Stimulated activated CD4-positive, alpha-beta T cell treated with anti-CD3 and anti-CD28 coated beads, Interleukin-4, amount 100 ng/mL, for 24 hours (primary cell): ENCODE measurements around the gene ARIH2.

Experiments used
- DNase-seq: peaks from one replicate; pipeline ENCODE4 v3.0.0-alpha.2; 2020

The ARIH2 gene

DNA sequence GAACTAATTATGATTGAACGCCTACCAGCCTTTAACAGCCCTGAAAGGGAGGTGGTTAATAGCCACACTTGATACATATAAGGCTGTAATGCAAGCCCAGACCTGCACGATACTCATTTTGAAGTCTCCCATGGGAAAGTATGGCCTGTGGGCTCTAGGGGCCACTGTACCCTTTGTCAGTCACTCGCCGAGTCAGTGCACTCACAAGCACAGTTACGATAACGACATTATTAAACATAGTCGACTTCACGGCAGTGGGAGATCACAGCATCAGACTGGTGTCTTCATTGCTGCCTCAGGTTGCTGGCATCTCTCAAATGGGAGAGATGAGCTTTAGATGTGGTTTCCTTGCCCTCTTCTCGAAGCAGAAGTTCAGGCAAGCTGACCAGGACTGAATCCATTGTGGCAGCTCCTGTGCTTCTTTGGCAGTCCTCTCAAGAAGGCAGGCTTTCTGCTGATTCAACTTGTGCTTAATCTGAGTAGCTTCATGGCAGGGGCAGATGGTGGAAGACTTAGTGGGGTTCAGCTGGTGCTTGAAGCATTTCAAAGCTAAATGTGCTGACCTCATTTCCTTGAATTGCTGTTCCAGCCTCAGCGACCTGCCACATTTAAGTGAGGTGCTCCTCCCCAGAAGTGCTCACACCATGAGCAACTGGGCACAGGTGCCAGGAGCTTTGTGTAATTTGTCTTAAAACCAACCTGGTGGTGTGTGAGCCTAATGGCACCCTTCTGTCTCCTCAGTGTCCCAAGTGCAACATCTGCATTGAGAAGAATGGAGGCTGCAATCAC lies 55.6 kb downstream of the ARIH2 start:
- DNase-seq, result no peak

DNA sequence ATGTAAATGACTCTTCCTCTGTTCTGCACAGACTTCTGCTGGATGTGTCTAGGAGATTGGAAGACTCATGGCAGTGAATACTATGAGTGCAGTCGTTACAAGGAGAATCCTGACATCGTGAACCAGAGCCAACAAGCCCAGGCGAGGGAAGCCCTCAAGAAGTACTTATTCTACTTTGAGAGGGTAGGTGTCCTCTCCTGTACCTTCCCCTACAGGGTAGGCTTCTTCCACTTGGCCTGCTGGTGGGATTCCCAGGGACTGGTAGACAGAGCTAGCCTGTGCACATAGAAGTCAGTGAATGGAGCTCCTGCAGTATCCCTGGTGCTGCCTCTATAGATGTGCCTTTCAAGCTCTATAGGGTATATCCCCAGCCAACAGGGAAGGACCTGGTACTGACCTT lies 60.8 kb downstream of the ARIH2 start:
- no peak for DNase-seq

DNA sequence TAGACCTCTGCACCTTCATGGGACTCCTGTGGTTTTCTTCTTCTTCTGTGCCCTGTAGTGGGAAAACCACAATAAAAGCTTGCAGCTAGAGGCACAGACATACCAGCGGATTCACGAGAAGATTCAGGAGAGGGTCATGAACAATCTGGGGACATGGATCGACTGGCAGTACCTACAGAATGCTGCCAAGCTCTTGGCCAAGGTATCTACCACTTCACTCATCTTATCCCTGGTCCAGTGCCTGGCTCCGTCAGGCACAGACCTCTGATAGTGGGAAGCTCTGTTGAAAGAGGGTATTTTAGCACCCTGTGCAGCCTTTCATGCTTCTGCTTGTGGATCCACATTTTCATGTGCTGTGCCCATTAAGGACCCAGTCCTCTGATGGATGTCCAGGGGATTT lies 61.7 kb downstream of the ARIH2 start:
- DNase-seq, result no peak

DNA sequence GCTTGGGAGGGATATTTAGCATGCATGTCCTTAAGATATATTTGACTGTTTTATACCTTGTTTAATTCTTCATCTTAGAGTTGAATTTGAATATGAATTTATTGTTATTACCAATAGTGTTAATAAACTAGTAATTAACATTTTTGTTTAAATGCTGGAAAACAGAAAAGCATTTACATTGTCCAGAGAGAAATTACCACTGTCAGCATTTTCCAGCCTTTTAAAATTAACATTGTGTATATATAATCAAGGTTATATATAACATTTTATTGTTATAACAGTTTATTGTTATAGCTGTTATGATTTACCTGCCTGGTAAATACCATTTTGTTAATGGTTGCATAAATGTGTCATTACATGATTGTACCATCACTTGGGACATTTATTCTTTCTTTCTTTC lies 63.4 kb downstream of the ARIH2 start:
- no peak for DNase-seq

DNA sequence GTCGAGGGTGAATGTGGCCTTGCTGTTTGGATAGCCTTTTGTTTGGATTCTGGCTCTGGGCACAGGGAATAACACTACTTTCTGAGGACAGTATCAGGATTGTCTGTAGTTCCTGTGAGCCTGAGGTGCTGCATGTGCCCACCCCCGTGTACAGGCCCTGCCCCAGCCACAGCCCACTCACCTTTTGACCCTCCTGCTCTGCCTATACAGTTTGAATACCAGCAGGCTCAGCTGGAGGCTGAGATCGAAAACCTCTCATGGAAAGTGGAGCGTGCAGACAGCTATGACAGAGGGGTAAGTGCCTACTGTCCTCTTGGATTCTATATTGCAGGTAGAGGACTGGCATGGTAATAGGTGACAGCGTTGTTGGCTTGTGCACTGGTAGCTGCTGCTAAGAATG lies 64.0 kb downstream of the ARIH2 start:
- no peak for DNase-seq

DNA sequence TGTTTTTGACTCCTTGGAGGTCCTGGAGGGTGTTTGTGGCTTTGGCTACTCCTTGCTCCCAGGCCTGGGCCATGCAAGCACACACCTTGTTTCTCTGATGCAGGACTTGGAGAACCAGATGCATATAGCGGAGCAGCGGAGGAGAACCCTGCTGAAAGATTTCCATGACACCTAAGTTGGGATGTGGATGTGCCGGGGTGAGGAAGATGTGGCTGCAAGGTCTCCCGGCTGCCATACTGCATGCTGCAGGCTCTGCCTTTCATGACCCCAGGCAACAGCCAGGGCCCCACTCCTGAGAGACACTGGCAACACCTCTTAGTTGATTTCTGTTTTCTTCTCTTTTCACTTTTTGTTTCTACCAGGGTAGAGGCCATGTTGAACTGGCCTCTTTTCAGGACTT lies 64.5 kb downstream of the ARIH2 start:
- DNase-seq, result no peak

DNA sequence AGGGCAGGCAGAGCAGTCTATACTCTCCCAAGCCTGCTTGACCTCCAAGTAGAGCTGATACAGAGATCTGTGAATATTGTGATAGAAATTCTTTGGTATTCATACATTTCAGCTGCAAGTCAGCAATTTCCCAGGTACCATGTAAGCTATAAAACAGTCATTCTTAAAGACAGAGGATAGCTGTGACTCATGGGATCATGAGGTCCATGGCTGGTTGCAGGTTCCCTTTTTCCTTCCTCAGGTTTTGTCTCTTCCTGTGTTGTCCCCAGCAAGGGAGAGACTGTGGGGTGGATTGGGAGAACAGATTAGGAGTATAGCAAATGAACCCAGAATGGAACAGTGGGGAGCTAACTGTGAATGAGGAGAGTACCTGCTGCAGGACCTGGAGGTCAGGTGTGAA lies 66.0 kb downstream of the ARIH2 start:
- no peak for DNase-seq

DNA sequence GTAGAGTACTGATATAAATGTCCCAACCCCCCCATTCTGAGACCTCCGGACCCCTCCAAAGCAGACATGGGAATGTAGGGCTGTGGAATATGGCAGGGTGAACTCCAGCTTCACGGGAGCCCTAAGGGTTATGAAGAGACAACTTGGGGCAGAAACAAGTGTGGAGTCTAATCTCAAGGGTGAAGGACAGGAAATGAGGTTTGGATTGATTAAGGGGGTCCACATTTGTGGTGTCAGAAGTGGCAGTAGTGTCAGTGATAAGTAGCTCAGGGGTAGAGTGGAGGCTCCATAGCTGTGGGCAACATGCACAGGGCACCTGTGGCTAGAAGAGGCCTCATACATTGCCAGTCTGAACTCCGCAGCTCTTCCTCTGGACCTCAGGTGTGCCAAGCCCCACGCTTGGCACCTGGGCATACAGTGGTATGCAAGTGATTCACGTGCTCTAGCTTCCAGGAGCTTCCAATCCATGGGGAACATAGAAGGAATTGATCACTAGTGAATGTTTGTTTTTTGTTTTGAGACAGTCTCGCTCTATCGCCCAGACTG lies 67.3 kb downstream of the ARIH2 start:
- DNase-seq, result no peak

DNA sequence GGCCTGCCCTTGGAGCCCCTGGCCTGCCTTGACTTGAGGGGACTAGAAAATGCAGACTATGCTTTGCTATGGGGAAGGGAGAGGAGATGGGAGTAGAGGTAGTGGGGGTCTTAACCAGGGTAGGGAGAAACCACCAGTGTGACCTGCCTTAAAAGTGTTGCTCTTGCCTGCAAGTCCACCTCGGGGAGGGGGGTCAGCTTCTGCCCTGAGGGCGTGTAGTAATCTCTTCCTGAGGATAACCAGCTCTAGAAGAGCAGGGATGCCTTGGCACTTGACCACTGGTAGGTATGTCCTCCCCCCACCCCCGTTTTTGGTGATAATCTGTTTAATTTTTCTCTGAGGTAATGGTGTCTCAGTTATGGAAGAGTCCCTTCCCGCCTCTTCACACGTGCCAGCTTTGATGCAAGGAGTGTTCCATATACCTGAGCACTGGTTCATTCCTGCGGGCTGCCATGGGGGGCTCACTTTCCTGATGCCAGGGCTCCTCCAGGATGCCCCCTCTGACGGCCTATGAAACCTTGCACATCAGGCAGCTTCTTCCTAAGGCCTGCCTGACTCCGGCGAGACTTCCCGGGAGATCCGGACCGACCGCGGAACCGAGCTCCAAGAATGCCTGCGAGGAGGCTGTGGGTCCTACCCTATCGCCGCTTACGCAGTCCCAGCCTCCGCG lies 70.6 kb downstream of the ARIH2 start:
- DNase-seq, result no peak

DNA sequence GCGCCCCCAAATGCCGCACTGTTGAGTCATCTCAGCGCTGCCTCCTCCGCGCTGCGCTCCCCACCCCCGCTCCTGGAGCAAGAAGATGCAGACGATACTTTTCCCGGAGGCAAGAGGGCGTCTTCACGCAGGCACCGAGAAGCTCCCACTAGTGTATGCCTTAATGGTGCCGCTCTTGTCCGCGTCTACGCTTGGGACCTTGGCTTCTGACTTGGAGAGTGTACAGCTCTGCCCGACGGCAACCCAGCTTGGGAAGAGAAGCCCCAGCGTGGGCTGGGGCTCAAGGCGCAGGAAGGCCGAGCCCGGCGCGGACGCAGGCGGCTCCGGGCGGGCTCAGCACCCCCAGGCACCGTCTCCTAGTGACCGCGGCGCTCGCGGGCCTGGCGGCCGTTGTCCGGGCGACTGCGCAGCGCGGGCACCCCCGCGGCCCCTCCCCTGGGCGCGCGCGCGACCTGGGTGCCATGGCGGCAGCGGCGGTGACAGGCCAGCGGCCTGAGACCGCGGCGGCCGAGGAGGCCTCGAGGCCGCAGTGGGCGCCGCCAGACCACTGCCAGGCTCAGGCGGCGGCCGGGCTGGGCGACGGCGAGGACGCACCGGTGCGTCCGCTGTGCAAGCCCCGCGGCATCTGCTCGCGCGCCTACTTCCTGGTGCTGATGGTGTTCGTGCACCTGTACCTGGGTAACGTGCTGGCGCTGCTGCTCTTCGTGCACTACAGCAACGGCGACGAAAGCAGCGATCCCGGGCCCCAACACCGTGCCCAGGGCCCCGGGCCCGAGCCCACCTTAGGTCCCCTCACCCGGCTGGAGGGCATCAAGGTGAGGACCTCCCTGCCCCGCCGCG lies 71.4 kb downstream of the ARIH2 start, which contains the start of gene P4HTM:
Gene P4HTM (plus strand): TSS at position 446 of the 840 bp plus-strand sequence. CDS start 16 bp downstream, at position 462.
- peak; percentile 83 for DNase-seq

DNA sequence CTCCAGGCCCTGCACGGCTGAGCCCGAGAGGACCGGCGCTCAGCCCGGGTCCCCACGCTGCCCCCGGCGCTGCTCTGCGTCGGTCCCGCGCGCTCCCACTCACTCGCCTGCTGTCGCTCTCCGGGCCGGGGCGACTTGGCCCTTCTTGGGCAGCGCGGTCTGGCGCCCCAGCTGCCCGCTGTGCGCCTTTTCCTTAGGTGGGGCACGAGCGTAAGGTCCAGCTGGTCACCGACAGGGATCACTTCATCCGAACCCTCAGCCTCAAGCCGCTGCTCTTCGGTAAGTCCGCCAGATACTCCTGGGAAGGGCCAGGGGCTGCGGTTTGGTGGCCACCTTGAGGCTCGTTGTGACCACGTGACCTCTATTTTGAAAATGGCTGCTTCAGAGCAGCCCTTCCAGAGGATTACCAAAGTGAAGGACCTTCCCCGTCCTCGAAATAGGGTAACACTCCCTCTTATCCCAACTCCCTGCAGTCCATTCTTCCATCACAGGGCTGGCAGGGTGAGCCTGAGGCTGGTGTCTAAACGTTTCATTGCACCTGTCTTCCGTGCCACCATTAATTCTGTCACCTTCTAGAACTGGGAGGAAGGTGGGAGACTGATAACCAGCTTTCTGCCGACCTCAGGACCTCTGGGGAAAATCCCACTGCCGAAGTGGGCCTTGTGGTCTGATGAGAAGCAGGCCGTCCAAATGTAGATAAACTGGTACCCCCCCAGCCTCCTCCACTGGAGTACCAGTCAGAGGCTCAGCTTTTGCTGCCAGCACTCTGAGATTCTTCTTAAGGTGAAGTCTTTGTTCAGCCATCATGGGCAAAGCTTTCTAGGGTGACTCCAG lies 72.2 kb downstream of the ARIH2 start:
- peak; percentile 41 for DNase-seq

DNA sequence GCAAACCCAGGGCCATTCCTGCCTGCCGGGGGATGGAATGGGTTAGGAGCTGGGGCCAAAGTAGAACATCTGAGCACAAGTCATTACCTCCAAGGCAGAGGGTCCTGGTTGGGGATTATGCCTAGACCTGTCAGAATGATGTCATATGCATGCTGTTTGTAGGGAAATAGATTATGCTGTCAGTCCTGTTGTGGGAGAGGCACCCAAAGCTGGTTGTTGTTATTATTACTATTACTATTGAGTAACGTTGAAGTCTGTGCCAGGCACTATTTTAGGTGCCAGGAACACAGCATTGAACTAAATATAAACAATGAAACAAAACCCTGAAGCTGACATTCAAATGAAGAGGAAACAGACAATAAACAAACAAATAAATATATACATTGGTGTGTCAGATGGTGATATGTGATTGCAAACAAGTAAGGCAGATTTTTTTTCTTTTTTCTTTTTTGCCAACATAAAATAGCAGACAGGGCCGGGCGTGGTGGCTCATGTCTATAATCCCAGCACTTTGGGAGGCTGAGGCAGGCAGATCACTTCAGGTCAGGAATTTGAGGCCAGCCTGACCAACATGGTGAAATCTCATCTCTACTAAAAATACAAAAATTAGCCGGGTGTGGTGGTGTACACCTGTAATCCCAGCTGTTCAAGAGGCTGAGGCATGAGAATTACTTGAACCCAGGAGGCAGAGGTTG lies 73.4 kb downstream of the ARIH2 start:
- no peak for DNase-seq

DNA sequence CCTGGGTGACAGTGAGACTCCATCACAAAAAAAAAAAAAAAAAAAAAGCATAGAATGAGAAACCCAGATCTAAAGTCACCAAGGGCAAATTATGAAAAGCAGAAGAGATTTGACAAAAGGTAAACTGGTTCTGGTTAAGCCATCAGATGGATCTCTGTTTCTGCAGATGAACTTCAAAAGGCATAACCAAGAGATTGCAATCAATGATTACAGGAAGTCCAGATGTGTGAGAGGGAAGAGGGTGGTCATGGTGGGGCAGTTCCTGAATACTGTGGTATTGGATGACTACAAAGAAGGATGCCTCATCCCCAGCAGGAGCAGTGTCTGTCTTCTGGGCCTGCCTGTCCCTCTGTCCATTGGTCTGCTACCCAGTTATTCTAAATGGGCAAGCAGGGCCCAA lies 75.2 kb downstream of the ARIH2 start:
- no peak for DNase-seq

DNA sequence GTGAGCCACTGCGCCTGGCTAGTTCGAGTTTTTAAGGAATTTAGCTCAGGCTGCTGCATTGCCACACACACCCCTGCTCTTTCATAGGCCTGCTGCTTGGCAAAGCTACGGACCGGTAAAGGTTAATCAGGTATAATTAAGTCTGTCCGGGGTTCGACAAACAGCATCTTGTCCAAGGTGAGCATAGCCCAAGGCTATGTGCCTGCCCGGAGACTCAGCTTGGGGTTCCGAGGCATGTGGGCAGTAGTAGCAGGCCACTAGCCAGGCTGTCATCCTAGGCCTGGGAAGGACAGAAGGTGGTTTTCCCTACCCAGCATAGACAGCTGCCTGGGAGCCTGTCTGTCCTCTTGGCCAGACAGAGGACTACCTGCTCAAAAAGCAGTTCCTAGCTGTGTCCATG lies 78.0 kb downstream of the ARIH2 start:
- DNase-seq, result no peak

DNA sequence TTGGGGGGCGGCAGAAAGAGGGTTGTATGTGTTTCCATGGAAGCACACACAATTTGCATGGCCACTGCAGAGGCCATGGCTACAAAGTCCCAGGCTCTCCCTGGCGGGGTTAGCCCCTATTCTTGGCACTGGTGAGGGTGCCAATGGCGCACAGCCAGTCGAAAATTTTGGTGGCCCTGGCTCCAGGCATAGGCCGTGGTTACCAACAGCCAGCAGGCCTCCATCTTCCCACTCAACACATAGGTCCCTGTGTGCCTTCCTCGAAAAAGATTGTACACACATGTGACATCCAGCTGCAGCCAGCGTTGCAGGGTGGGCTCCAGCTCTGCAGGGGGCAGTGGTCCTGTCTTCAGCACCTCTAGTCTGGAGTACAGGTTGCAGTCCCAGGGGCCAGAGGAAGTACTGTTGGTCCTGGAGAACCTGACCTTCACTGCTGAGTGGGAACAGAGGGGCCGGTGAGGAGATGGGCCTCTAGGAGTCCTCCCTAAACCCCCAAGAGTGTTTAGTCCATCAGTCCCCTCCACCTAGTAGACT lies 78.5 kb downstream of the ARIH2 start:
- DNase-seq, result no peak

DNA sequence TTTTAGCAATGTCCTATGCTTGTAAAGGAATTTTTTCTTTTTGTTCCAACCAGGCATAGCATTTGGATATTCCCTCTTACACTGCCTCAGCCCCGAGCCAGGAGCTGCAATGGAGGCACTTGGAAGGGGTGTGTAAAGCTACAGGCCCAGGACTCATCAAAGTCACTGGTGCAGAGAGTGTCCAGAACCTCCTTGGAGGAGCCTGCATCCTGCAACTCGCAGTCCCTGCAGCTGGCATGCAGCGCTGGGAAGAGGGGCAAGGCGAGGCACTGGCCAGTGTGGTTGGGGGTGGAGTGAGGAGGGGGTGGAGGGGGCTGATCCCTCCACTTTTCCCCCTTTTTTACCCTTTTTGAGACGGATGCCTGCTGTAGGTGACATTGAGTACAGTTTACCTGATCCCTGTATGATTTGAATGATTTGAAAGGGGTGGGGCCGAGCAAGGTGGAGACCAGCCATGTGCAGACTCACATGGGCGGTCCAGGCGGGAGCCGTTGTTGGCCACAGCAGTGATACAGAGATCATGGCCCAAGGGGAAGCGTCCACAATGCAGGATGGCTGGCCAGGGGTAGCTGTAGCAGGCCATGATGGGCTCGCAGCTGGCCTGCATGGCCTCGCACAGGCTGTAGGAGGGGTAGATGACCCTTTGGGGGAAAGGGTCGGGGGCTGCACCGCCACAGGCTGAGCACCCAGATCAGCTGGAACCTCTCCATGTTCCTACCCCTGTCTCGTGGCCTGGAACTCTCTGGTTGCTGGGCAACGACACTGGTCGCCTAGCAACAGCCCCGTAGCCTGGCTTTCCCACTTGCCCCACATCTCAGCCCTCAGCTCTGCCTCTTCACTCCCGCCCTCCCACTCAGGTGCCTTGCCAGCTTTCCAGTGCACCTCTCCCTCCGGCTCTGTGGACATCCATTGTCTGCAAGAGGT lies 79.3 kb downstream of the ARIH2 start:
- no peak for DNase-seq

DNA sequence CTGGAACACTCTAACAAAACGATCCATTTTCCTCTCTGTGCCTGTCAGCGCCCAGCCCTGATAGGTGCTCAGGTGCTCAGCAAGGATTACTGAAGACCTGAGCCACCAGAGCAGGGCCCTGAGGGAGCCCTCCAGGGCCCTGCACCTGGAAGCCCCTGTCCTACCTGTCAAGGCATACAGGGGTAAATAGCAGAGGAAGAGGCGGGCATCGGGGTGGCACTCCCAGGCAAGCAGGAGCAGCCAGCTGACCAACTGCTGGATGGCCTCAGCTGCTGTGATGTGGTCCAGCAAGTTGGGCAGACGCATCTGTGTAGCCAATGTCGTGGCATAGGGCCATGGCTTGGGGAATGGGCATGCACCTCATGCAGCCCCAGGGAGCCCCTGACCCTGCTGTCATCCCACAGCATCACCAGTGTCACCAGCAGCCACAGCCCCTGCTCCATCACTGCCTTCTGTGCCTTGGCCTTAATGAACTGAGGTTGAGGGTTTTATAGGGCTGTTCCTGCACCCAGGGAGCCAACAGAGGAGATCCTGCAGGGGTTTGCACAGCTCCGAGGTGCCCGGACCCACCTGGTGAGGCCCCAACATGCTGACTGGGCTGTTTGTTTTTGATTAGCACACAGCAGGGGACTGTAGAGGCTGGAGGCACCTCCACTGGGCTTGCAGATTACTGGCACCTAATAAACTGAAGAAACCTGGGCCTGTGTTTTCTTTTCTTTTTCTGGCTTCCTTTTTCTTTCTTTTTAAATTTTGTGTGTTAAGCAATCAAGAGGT lies 80.6 kb downstream of the ARIH2 start:
- no peak for DNase-seq

DNA sequence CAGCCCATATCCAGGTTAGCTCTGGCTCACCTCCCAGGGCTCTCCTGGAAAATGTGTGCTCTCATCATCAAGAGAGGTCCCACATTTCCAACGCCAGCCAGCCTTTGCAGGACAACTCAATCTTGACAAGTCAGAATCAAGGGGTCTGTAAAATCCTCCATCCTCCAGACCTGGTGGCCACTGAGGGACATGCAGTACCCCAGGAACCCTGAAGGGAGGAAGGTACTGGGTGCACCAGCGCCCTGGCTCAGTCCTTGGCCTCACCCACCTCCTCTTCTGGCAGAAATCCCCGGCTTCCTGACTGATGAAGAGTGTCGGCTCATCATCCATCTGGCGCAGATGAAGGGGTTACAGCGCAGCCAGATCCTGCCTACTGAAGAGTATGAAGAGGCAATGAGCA lies 82.5 kb downstream of the ARIH2 start:
- no peak for DNase-seq
